Measurements from ENCODE around the gene RPL13A. TPM values are rescaled to one million over a fixed set of nuclear protein-coding genes. Genes with fewer than 3 reads are reported as not detected.
A peak's percentile ranks its signal among the peaks of the same experiment; 100 is the strongest.

RPL13A gene
- total and polyA plus RNA-seq, 2 donors from 2014 or later: 2,090 to 3,309 TPM

GRCh38 chr19:49486232-49486631 is 1.2 kb upstream of the RPL13A start:
- Histone ChIP-seq H3K4me1 (ENCODE audit: control insufficient read depth in 2 of 3, insufficient read depth in 2 of 3, low read depth in 1 of 3, low read length in 3 of 3) (peaks cover 0 to 21% (median 10%) of the 10 kb centered on the region in 3 donors), H3K36me3 (ENCODE audit: control insufficient read depth in 2 of 3, insufficient read depth in 3 of 3, low read length in 3 of 3) (peaks cover 10 to 24% (median 19%) of the 10 kb centered on the region in 3 donors), H3K9ac (ENCODE audit: low read length in 3 of 3) (no peak overlapping the region), H3K27me3 (ENCODE audit: control insufficient read depth, insufficient read depth, low read length) (no peaks in the 10 kb centered on the region), H3K4me3 (ENCODE audit: low read length in 3 of 3) (no peak overlapping the region), H3K9me3 (ENCODE audit: control insufficient read depth in 2 of 3, insufficient read depth in 1 of 3, low read length in 3 of 3) (no peaks in the 10 kb centered on the region), H3K27ac (ENCODE audit: low read depth in 2 of 2, low read length in 2 of 2) (no peak overlapping the region)
- intact Hi-C loops (cut with DNase I): no loop called here
- TF ChIP-seq CTCF (IDR thresholded peaks at IDR 0.05; ENCODE audit: borderline replicate concordance, extremely low read depth, insufficient read depth): no peak
- no peak for FAIRE-seq
- no peak for DNase-seq

- no peaks in the 10 kb centered on the region for H3K27me3 ChIP-seq (ENCODE audit: control insufficient read depth, insufficient read depth, low read length)
- intact Hi-C loops (cut with DNase I): no loop called here
- H3K9ac ChIP-seq (ENCODE audit: low read length in 3 of 3): peak overlapping the region in 1 of 3 donors; percentile 65
- H3K27ac ChIP-seq (ENCODE audit: low read depth in 2 of 2, low read length in 2 of 2): peak overlapping the region in 1 of 2 donors; percentile 87
- DNase-seq (no peak), FAIRE-seq (no peak)
- H3K4me3 ChIP-seq (ENCODE audit: low read length in 3 of 3): peak overlapping the region in 2 of 3 donors; percentile 37 to 51
- TF ChIP-seq CTCF (IDR thresholded peaks at IDR 0.05; ENCODE audit: borderline replicate concordance, extremely low read depth, insufficient read depth): no peak
- peaks cover 10 to 24% (median 23%) of the 10 kb centered on the region in 3 donors for H3K36me3 ChIP-seq (ENCODE audit: control insufficient read depth in 2 of 3, insufficient read depth in 3 of 3, low read length in 3 of 3)
- peaks cover 0 to 21% (median 10%) of the 10 kb centered on the region in 3 donors for H3K4me1 ChIP-seq (ENCODE audit: control insufficient read depth in 2 of 3, insufficient read depth in 2 of 3, low read depth in 1 of 3, low read length in 3 of 3)
- H3K9me3 ChIP-seq (ENCODE audit: control insufficient read depth in 2 of 3, insufficient read depth in 1 of 3, low read length in 3 of 3): no peaks in the 10 kb centered on the region
Measured at GRCh38 chr19:49486710-49487276, 615 bp upstream of the RPL13A start.

- Histone ChIP-seq H3K27me3 (ENCODE audit: control insufficient read depth, insufficient read depth, low read length) (no peaks in the 10 kb centered on the region), H3K9me3 (ENCODE audit: control insufficient read depth in 2 of 3, insufficient read depth in 1 of 3, low read length in 3 of 3) (no peaks in the 10 kb centered on the region), H3K4me3 (ENCODE audit: low read length in 3 of 3) (peak overlapping the region; percentile 98 to 99 (median 99)), H3K36me3 (ENCODE audit: control insufficient read depth in 2 of 3, insufficient read depth in 3 of 3, low read length in 3 of 3) (peaks cover 12 to 34% (median 33%) of the 10 kb centered on the region in 3 donors), H3K4me1 (ENCODE audit: control insufficient read depth in 2 of 3, insufficient read depth in 2 of 3, low read depth in 1 of 3, low read length in 3 of 3) (peaks cover 0 to 21% (median 10%) of the 10 kb centered on the region in 3 donors), H3K27ac (ENCODE audit: low read depth in 2 of 2, low read length in 2 of 2) (peak overlapping the region; percentile 91 to 96), H3K9ac (ENCODE audit: low read length in 3 of 3) (peak overlapping the region; percentile 99 to 100 (median 99))
- TF ChIP-seq CTCF (IDR thresholded peaks at IDR 0.05; ENCODE audit: borderline replicate concordance, extremely low read depth, insufficient read depth): no peak
- intact Hi-C loops (cut with DNase I): no loop called here
- DNase-seq: no peak
- no peak for FAIRE-seq
Measured at GRCh38 chr19:49488046-49488862, 846 bp downstream of the RPL13A start.
